Activated CD4-positive, CD25-positive, alpha-beta regulatory T cell treated with anti-CD3 and anti-CD28 coated beads, Interleukin-2, amount 50 U/mL, for 16 hours (primary cell): ENCODE results near the gene AFF2.
"Not testable (repeated sequence)": the region's sequence is repeated elsewhere in the genome, so short reads cannot be mapped to it uniquely, and the experiment has no call there.

Experiments
- DNase-seq: peaks from one replicate; pipeline ENCODE4 v3.0.0-alpha.2; 2020; ENCODE audit warnings: low read depth, low spot score

Gene AFF2

DNA sequence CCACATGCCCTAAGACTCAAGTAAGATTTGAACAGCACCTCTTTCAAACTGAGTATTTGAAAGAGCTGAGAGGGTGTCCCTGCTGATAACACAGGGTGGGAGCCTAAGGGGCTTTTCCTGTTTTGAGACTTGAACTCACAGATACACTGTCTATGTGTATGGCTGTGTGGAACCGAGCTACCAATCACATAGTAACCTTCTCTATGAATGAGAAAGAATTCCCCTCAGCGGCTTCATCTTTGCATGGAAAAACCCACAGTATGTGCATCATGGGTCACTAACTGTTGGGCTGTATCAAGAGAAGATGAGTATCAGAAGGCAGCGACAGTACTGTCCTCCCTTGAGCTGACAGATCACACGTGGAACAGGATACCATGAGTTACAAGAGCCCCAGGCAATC, 336.3 kb downstream of the AFF2 start:
- DNase-seq, result no peak

DNA sequence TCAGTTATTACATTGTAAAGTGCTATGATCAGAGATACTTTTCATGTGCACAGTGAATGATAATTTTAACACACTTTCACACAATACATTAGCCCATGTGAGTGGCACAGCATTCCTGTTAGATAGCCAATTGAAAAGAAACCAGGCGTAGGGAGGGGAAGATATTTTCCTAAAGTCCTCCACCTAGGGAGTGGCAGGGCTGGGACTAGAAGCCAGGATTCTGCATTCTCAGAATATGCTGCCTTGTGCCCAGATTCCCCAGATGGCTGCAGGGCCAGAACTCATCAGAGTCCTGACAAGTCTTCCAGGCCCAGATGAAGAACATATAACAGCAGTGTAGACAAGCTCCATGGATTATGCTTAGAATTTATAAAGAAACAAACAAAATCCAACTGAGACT, 350.2 kb downstream of the AFF2 start:
- no peak for DNase-seq

DNA sequence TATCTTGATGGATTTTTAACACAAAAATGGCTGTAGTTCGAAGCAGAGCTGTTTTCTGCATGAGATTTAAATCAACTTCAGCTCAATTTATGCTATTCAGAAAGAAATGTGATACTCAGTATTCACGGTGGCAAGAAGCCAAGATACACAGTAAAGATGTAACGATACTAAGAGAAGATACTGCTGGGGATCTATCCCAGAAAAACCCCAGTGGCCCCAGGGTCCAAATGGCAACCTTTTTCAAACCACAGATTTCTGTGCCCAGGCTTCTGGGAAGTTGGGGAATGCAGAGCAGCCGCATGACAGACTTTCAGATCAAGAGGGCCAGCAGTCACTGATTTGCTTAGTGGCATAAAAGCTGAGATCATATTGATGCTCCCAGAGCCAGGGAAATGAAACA, 353.9 kb downstream of the AFF2 start:
- DNase-seq, result no peak

DNA sequence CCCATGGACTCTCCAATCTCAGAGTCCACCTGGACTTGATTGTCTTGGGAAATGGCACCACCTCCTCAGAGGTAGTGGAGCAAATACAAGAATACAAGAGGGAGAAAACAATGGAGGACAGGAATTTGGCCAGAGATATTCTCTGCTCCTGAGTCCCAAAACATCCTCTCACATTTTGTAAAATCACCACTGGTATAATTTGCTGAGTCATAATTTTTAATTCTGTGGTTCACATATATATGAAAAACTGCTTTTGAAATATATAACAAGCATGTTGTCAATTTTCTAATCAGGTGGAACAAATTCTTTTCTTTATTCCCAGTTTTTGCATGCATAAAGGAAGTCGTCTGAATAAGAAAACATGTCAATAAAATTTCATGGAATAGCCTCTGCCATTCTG, 356.1 kb downstream of the AFF2 start:
- no peak for DNase-seq

DNA sequence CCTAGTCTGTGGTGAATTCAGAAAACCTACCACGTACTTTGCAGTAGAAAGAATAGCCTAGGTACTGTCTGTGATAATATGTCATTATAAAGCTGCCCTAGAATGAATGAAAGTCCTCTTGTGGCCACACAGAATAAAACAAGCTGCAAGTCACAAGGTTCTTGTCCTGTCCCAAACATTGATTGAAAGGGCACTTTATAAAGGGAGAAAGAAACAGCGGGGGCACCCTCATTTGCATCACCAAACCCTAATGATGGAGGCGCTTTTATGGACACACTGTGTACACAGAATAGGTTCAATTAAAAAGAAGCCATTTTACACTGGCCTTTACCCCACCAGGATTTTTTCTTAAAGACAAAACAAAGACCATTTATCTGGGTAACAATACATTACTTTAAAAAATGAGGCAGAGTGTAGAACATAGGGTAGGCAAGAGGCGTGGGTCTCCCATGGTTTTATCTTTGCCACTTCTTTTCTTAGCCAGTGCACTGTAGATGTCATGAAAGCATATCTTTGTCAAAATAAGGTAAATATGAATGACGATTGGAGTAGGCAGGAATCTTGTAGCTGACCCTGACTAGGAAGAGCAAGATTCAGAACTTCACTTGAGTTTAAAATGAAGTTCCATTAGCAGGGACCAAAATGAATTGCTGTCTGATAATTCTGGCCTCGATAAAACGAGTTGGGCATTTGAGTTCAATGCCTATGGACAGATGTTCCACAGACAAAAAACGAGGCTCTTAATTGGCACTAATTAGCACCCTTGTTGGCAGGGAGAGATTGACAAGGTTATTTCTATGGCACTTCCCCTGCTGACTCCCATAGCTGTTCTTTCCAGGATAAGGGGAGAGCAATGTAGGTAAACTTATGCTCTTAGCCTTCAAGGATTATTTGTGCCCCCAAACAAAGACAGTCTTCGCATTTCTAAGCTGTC, 365.1 kb downstream of the AFF2 start:
- no peak for DNase-seq

DNA sequence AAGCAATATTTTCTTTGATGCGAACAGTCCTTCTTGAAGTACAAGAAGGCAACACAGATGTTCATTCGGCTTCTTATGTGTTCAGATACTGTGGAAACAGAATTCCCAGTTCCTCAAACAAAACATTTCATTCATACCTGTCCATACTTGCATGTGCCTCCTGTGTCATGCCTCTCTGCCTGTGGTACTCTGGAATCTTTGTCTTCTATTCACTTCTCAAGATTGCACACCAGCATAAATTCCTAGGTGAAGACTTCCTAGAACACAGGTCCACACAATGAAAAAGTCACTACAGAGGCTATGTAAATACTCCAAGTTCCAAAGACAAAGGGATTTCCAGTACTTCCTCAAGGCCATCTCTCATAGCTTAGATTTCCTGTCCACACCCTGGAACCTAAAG, 367.2 kb downstream of the AFF2 start:
- no peak for DNase-seq

DNA sequence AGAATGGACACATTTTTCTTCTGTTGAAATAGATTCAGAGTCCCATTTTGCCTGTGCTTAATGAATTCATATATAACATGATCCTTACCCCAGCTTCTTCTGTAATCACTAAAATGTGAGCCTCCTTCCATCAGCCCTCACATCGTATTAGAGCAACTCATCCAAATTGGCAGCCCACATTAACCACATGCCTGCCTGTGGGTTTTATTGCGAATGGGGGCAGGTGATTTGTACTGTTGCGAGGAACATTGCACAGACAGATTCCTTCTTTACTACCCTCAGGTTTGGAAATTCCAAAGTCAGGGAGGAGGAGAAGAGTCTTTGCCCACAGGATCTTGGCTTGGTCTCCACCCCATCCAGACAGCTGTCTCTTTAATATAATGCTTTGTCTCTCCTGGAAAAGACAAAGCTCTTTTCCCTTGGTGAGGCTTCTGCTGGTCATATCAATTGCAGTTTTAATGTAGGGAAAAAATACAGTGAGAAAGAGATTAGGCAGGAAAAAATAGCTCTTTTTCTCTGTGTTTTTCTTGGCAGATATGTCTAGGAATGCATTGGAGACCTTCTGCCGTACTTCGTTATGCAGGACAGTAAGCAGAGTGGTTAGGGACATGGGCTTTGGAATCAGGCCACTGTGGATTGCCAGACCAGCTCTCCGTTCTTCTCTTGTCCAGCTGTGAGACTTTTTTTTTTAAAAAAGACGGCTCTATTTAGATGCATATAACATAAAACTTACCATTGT, 371.2 kb downstream of the AFF2 start:
- no peak for DNase-seq

DNA sequence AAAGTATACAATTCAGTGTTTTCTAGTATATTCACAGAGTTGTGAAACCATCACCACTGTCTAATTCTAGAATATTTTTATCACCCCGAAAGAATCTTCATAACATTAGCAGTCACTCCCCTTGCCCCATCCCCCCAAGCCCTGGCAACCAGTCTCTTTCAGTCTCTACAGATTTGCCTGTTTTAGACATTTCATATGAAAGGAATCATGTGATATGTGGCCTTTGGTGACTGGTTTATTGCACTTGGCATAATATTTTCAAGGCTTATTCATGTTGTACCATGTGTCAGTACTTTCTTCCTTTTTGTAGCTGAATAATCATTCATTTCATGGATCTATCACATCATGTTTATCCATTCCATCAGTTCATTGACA, 371.7 kb downstream of the AFF2 start:
- no peak for DNase-seq

DNA sequence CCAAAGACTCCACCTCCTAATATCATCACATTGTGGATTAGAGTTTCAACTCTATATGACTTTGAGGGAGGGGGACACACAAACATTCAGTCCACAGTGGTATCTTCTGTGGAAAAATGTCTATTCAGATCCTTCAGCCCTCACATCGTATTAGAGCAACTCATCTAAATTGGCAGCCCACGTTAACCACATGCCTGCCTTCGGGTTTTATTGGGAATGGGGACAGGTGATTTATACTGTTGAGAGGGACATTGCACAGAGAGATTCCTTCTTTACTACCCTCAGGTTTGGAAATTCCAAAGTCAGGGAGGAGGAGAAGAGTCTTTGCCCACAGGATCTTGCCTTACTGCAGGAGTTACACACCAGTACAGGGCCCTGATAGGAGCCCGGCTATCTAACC, 372.5 kb downstream of the AFF2 start:
- DNase-seq, result no peak

DNA sequence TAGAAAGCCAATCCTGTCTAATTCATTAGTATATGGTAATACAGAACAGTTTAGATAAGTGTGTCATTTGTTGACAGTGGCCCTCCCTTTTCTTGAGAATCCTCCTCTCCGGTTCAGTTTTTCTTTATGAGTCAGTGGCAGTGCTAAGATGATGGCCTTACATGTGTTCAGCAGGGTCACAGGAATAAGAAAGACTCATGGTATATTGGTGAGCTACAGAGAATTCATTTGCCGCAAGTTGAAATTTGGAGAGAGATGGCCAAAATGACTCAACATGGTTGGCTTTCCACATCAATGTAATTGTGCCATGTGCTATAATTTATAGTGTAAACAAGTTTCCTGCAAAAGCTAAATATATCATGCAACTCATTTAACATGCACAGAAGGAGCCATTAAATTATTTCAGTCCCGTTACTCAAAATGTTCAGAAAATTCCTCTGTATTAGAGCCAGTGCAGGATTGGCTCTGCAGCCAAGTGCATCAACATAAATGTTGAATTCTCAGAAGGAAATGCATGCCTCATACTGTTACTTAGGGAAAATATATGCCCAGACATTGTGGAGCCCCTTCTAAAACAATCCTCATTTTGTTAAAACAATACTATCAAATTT, 374.3 kb downstream of the AFF2 start:
- no peak for DNase-seq

DNA sequence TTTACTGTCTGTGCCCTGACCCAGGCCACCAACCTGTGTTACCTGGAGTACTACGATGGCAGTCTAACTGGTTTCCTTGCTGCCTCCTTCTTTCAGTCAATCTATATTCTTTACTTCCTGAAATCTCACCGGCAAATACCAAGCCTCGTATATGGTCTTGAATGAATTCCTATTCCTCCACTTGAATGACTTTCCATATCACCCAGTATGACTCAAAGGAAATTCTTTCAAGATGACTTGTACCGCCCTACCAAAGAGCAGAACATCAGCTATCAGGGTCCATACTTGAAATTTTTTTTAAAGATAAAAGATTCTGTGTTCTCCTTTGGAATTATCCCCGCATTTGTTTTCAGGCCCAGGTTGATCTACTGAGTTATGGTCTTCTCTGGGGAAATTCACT, 378.0 kb downstream of the AFF2 start:
- no peak for DNase-seq

DNA sequence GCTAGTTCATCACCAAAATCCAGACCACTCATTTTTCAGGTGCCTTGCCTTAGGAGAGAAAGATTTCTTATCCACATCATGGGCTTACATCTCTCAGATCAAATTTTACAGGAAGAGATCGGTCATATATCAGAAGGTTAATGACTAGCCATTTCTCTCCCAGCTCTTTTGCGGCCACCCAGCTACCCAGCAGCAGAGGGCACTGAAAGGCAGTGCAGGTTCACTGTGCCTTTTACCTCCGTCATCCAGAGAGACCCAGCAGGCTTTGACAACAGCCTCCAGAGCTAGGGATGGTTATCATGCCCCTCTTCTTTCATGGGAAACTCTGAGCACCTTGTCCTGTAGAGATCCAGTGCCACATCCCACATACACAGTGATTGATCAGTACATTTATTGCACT, 384.8 kb downstream of the AFF2 start:
- DNase-seq, result no peak

DNA sequence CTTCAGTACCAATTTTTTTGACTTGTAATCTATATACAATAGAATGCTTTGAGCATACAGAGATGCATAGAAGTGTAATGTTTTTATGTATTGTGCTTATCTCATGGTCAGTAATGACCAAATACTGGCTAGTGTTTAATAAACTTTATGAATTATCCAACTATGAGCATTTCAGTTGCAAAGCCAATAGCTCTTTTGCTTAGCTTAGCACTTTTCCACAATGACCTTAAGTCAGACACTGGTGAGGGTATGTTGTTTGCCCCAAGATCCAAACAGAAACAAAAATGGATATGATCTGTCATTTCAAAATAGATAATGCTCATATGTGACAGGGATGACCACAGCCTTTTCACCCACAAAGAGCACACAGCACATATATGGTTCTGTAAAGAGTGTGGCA, 393.0 kb downstream of the AFF2 start:
- no peak for DNase-seq

DNA sequence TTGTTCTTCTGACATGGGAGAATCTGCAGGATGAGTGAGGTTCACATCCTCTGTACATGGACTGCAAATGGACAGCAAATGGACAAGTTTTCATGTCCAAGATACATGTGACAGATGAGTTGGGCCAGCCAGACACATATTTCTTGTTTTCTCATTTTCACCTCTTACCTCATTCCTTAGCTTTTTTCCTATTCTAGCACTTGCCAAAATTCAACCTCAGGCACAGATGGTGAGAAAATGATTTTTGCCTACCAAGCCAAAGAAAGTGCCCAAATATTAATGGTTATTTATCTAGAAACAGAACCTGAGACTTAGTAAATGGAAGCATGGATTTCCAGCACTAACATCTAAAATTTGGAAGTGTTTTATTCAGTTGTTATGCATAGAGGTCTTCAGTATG, 402.2 kb downstream of the AFF2 start:
- DNase-seq, result no peak

DNA sequence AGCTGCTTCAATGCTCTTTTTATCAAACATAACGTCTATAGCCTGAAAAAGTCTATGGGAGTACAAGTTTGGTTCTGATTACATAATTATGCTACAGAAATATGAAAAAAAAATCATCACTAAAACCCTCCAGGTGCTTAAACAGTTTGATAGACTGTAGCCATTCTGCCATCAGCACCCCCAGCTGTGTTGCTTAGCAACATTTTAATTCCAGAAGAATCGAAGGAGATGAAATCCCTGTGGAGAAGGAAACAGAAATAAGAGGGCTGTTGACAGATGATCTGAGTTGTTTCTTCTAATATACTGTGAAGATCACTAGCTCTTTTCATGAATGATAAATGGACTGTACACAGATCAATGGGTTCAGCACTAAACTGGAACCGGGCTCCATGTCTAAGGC, 402.8 kb downstream of the AFF2 start:
- no peak for DNase-seq

DNA sequence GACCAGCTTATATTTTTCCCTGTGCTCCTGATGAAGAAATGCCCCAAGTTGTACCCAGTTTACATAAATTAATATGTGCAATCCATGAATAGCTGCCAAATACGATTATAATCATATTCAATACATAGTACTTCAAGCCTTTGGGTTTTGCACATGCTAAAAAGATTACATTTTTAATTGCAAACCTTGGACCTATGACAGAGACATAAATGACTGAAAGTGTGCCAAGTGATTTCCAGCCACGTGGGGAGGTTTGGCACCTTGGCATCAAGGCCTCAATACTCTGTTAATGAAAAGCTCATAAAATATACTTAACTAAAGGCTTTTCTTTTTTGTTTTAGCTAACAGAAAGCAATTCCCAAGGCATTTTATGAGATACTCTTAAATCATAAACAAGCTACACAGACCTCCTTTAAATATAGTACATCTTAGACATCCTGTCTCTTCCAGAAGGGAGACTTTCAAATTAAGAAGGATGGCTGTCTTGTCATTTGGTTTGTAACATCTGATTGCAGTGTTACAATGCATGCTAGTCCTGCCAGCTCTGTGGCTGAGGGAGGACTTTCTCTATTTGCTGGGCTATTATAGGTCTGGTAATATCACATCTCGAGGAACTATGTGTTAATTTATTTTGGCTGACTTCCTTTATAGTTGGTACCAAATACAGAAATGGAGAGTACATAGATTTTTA, 404.1 kb downstream of the AFF2 start:
- no peak for DNase-seq

DNA sequence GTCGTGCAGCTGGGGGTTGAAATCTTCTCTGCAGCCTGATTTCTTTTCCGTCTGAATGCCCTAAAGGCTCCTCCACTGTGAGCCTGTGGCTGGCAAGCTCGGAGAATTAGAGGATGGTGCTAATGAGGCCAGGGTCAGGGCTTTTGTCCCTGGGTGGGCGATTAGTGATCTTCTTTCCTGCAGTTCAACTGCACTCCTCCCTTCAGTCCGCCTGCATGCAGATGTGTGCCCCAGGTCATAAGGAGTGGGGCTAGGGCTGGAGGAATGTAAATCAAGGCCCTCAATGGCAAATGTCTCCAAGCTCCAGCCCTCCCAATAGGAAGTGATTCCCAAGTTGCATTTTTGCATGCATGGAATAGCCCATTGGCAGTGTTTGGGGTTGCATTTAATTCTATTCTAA, 405.0 kb downstream of the AFF2 start:
- DNase-seq, result no peak

DNA sequence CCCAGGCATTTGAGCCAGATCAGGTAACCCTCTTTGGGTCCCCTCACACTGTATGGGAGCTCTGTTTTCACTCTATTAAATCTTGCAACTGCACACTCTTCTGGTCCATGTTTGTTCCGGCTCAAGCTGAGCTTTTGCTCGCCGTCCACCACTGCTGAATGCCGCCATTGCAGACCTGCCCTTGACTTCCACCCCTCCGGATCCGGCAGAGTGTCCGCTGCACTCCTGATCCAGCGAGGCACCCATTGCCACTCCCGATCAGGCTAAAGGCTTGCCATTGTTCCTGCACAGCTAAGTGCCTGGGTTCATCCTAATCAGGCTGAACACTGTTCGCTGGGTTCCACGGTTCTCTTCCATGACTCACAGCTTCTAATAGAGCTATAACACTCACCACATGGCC, 406.2 kb downstream of the AFF2 start:
- DNase-seq, result not testable (repeated sequence)

DNA sequence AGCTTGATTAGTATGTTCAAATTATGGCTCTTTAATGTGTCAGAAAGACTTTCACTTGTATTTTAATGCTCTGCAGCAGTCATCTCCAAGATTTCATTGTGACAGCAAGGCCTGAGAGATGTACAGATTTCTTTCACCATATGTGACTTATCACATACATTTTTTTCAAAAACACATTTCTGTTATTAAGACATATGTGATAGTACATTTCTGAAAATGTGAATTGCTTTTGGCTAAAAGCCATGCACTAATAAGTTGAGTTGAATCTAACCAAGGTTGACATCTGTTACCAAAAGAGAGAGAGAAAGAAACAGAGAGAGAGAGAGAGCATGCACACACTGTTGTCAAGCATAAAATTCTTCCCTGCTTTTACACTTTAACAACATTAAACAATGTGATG, 409.3 kb downstream of the AFF2 start:
- DNase-seq, result no peak

DNA sequence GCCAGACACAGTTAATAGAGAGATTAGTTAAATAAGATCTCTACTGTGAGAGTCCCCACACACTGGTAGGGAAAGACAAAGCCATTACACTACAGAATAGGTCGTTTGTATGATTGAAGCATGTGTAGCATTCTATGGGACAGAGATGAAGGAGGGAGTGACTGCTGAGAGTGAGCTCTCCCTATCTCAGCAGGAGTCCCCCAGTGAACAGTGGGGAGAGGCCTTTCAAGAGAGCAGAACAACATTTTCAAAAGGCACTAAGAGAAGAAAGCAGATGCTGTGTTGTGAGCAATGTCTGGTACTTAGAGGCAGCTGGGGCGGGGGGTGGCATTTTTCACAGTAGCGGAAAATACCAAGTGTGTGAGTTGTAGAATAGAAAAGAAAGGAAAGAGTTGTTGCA, 413.6 kb downstream of the AFF2 start:
- no peak for DNase-seq

DNA sequence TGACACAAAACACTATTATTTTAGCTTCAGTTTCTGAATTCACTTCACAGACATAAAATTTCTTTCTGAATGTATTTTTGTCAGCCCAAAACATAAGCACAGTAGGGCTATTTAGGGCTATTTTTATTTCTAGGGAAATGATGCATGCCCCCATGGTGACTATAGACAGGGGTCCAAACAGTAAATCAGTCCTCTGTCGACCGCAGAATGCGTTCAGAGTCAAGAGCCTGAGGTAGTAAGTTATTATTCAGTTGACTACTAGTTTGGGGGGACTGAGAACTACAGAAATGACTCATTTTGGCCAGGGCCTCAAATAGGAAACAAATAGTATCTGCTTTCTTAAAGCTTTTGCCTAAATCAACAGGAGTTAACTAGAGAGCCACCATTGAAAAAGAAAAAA, 414.4 kb downstream of the AFF2 start:
- DNase-seq, result no peak

DNA sequence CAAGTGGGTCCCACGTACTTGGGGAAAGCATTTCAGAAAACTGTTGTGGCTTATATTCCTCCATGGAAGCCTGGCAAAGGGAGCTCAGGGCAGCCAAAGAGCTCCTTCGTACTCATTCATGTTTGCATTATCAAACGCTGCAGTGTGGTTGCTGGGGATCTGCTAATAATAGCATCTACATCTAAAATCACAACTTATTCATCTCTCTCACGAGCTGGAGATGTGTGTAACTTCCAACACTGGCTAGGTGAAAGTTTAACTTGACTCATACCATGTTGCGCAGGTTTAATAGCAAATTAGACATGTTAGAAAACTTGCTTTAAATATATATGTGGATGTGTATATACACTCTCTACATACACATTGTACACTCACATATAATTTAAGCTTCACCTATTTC, 415.1 kb downstream of the AFF2 start:
- no peak for DNase-seq
